SH-SY5Y (cell line): ENCODE results near the gene SCO2.

Source experiments
- GATA2 ChIP-seq: IDR thresholded peaks from 2 replicates; pipeline ENCODE4 v1.6.1; 2011; ENCODE audit warnings: mild to moderate bottlenecking, low read depth, low read length
- GATA3 ChIP-seq: IDR thresholded peaks from 2 replicates; pipeline ENCODE4 v1.6.1; 2011; ENCODE audit warnings: low read depth, mild to moderate bottlenecking, low read length, moderate library complexity

DNA sequence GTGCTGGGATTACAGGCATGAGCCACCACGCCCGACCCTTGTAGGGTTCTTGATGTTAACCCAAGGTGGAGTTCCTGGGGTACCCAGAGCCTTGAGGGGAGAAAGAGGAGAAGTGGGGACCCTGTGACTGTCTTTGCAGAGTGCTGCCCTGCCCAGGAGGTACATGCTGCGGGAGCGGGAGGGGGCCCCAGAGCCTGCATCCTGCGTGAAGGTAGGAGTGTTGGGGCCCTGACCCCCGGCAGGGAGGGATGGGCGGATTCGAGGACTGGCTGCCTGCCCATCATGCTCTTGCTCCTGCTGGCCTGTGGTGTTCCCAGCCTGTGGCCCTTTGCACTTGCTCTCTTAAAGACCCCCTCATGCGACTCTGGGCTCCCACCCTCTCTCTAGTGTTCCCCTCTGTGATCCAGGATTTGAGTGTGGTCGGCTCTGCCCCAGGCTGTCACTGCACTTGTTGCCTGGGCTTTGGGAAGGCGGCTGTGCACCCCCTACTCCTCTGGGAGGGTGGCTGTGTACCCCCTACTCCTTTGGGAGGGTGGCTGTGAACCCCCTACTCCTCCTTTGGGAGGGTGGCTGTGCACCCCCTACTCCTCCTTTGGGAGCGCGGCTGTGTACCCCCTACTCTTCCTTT, 4.5 kb downstream of the SCO2 start:
- TF ChIP-seq GATA2 (no peak), GATA3 (no peak)
